HepG2 (cell line): ENCODE measurements around the gene CAPN6. TPM values are rescaled to one million over a fixed set of nuclear protein-coding genes. Genes with fewer than 3 reads are reported as not detected.
A peak's percentile ranks its signal among the peaks of the same experiment; 100 is the strongest.

Source experiments
- ATAC-seq: fragments of 200-7000 bp; cut with Tn5 transposase; 3 replicates; pipeline ENCODE4 v1.9.1; 2020; ENCODE audit warnings: mild to moderate bottlenecking, moderate library complexity
- BruUV-seq: library from RNA; stranded (reverse); fragments of 400-500 nt; replicated peaks from 2 replicates; lab custom pipeline; 2021; lab: Mats Ljungman, UMichigan
- CTCF ChIA-PET: fragments of 300-600 bp; formaldehyde crosslinking; extraction: SDS; loops from one replicate; lab custom pipeline; 2021; ENCODE audit warnings: low total read pairs, inconsistent platforms, low intra/inter-chr PET ratio; lab: Yijun Ruan, JAX
- POLR2A ChIA-PET: fragments of 350-600 bp; sonication (Branson Sonifier 250); formaldehyde crosslinking; loops from one replicate; lab custom pipeline; 2020; ENCODE audit warnings: antibody characterized with exemption, inconsistent platforms; lab: Yijun Ruan, JAX
- DNase-seq: peaks from one replicate; pipeline ENCODE4 v3.0.0-alpha.2; 2015; ENCODE audit warnings: low spot score
- FAIRE-seq: peaks from 3 replicates; lab custom pipeline; 2011; peaks lifted over from hg19 to GRCh38; lab: Jason Lieb, UNC
- H2AFZ ChIP-seq: one replicate; pipeline ENCODE4 v1.6.1; 2011; ENCODE audit warnings: low read length, inconsistent platforms
- H3K27ac ChIP-seq: fragments of 300-600 bp; 3 replicates; pipeline ENCODE4 v1.8.0; 2011; ENCODE audit warnings: mixed run types, mild to moderate bottlenecking, mixed read lengths, low read length, inconsistent platforms; ENCODE audit not compliant: insufficient read depth; ENCODE audit errors: extremely low read length
- H3K27me3 ChIP-seq, 2 experiments: fragments of 200-600 bp in 1 of 2; 2 replicates in 1 of 2; 3 replicates in 1 of 2; pipeline versions ENCODE4 v1.6.0 to v1.8.0; 2011; ENCODE audit warnings: low read length in 2 of 2, mild to moderate bottlenecking in 2 of 2, moderate library complexity in 2 of 2, inconsistent platforms in 1 of 2; ENCODE audit not compliant: insufficient read depth in 2 of 2, control insufficient read depth in 1 of 2
- H3K36me3 ChIP-seq, 2 experiments: fragments of 200-600 bp in 1 of 2; replicated peaks in 1 of 2; 2 replicates in 1 of 2; 3 replicates in 1 of 2; pipeline versions ENCODE4 v1.5.1 to v1.8.0; 2011; ENCODE audit warnings: low read length in 2 of 2, inconsistent platforms in 1 of 2; ENCODE audit not compliant: insufficient read depth in 2 of 2, control insufficient read depth in 1 of 2
- H3K4me1 ChIP-seq: 2 replicates; pipeline ENCODE4 v1.5.1; 2012; ENCODE audit warnings: low read length, inconsistent platforms; ENCODE audit not compliant: insufficient read depth
- H3K4me2 ChIP-seq: 2 replicates; pipeline ENCODE4 v1.6.0; 2011; ENCODE audit warnings: low read depth, low read length, inconsistent platforms
- H3K4me3 ChIP-seq, 3 experiments: fragments of 200-600 bp in 1 of 3; sonication (generic), shearing (Covaris generic) in 1 of 3; replicated peaks in 1 of 3; 2 replicates each; pipeline ENCODE4 v1.5.1; 2011 to 2016; ENCODE audit warnings: low read length in 3 of 3, inconsistent platforms in 2 of 3, low read depth in 2 of 3, mild to moderate bottlenecking in 2 of 3, control low read depth in 1 of 3, mixed read lengths in 1 of 3; ENCODE audit not compliant: insufficient read depth in 1 of 3
- H3K79me2 ChIP-seq: one replicate; pipeline ENCODE4 v1.6.1; 2011; ENCODE audit warnings: low read length, inconsistent platforms; ENCODE audit not compliant: insufficient read depth
- H3K9ac ChIP-seq: 2 replicates; pipeline ENCODE4 v1.6.0; 2011; ENCODE audit warnings: mild to moderate bottlenecking, low read depth, low read length, inconsistent platforms; ENCODE audit not compliant: insufficient read depth
- H3K9me3 ChIP-seq: 2 replicates; pipeline ENCODE4 v1.5.1; 2012; ENCODE audit warnings: mild to moderate bottlenecking, low read length
- H4K20me1 ChIP-seq: 2 replicates; pipeline ENCODE4 v1.6.0; 2011; ENCODE audit warnings: inconsistent platforms, mild to moderate bottlenecking, low read length, moderate library complexity; ENCODE audit not compliant: insufficient read depth
- EED ChIP-seq: sonication (generic); formaldehyde crosslinking; IDR thresholded peaks from 2 replicates; pipeline ENCODE4 v1.5.0; 2020; ENCODE audit warnings: mild to moderate bottlenecking, missing genetic modification reagents
- KAT7 ChIP-seq: IDR thresholded peaks from 2 replicates; pipeline ENCODE4 v1.6.1; 2018; ENCODE audit warnings: borderline replicate concordance, missing compliant biosample characterization
- KMT2A ChIP-seq: sonication (generic); formaldehyde crosslinking; IDR thresholded peaks from 2 replicates; pipeline ENCODE4 v1.4.0; 2020; ENCODE audit warnings: missing genetic modification reagents
- MYC ChIP-seq: sonication (generic); formaldehyde crosslinking; IDR thresholded peaks from 2 replicates; pipeline ENCODE4 v1.9.0; 2021; ENCODE audit warnings: missing genetic modification reagents, borderline replicate concordance
- RFX5 ChIP-seq: IDR thresholded peaks from 2 replicates; pipeline ENCODE4 v1.6.1; 2011; ENCODE audit warnings: low read depth, low read length, improper control_type of control experiment
- SRF ChIP-seq: IDR thresholded peaks from 2 replicates; pipeline ENCODE4 v1.6.1; 2011; ENCODE audit warnings: mild to moderate bottlenecking, low read depth, low read length, moderate library complexity
- ZFAT ChIP-seq: sonication (generic); formaldehyde crosslinking; conservative IDR thresholded peaks from 2 replicates; pipeline ENCODE4 v1.8.1; 2023; ENCODE audit warnings: missing genetic modification reagents, inconsistent platforms
- ZNF34 ChIP-seq: sonication (generic); formaldehyde crosslinking; IDR thresholded peaks from 2 replicates; pipeline ENCODE4 v1.4.0; 2020; ENCODE audit warnings: mild to moderate bottlenecking, missing genetic modification reagents, borderline replicate concordance
- ZNF468 ChIP-seq: sonication (generic); formaldehyde crosslinking; IDR thresholded peaks from 2 replicates; pipeline ENCODE4 v1.8.0; 2022; ENCODE audit warnings: mild to moderate bottlenecking, moderate library complexity, missing genetic modification reagents
- ZNF484 ChIP-seq: sonication (generic); formaldehyde crosslinking; IDR thresholded peaks from 2 replicates; pipeline ENCODE4 v1.5.1; 2020; ENCODE audit warnings: mild to moderate bottlenecking, low read depth, missing genetic modification reagents, borderline replicate concordance
- ZNF768 ChIP-seq: sonication (generic); formaldehyde crosslinking; IDR thresholded peaks from 2 replicates; pipeline ENCODE4 v1.4.0; 2020; ENCODE audit warnings: missing genetic modification reagents
- WGBS: methylation state at CpG from one replicate; pipeline ENCODE4 v1.1.6; 2017; ENCODE audit warnings: low lambda C conversion rate; 5-methylcytosine and 5-hydroxymethylcytosine counted together
- in situ Hi-C: cut with HindIII; loops from 2 replicates; pipeline ENCODE4 v1.10.0; 2017; ENCODE audit warnings: low pct_unique_long_range_greater_than_20kb; ENCODE audit not compliant: extremely low pct_ligation_motif_present
- intact Hi-C: fragments of 100-400 bp; cut with micrococcal nuclease; formaldehyde crosslinking; loops from one replicate; pipeline ENCODE4 v1.10.0; 2022; ENCODE audit not compliant: unreplicated experiment
- polyA plus RNA-seq, 8 experiments: library from polyadenylated mRNA; depleted of rRNA in 3 of 8; stranded (reverse) in 7 of 8; unstranded in 1 of 8; fragments of >200 nt; fragmentation: Illumina TruSeq in 4 of 8; extraction: Trizol in 4 of 8; gene quantifications; 2 replicates each; pipeline versions ENCODE4 v1.2.1 to v1.2.3, GENCODE V29; 2011 to 2016; ENCODE audit warnings: low read depth in 4 of 8, missing spikeins in 1 of 8, mixed read lengths in 1 of 8; ENCODE audit not compliant: insufficient read depth in 1 of 8
- total RNA-seq, 5 experiments: library from RNA; depleted of rRNA; stranded (reverse); fragments of >200 nt; fragmentation: Illumina TruSeq; extraction: Trizol; gene quantifications; 2 replicates each; pipeline ENCODE4 v1.2.3, GENCODE V29; 2016; ENCODE audit warnings: low read depth in 1 of 5
- TF ChIP-seq, protein P1 (sequence below): sonication (generic); formaldehyde crosslinking; IDR thresholded peaks from 2 replicates; pipeline ENCODE4 v1.4.0; 2020; ENCODE audit warnings: missing genetic modification reagents
- TF ChIP-seq, protein P2 (sequence below): sonication (generic); formaldehyde crosslinking; IDR thresholded peaks from 2 replicates; pipeline ENCODE4 v1.8.1; 2022; ENCODE audit warnings: mild to moderate bottlenecking, missing genetic modification reagents
- TF ChIP-seq, protein P3 (sequence below): sonication (generic); formaldehyde crosslinking; IDR thresholded peaks from 2 replicates; pipeline ENCODE4 v1.8.0; 2022; ENCODE audit warnings: mild to moderate bottlenecking, missing genetic modification reagents
- TF ChIP-seq, protein P4 (sequence below): sonication (generic); formaldehyde crosslinking; conservative IDR thresholded peaks from 2 replicates; pipeline ENCODE4 v1.4.0; 2020; ENCODE audit warnings: missing genetic modification reagents

Gene CAPN6
- total and polyA plus RNA-seq, 2 of the 13 experiments (the other 11 are each of a cell fraction or from before 2014, with no cell fraction given) = not detected

DNA sequence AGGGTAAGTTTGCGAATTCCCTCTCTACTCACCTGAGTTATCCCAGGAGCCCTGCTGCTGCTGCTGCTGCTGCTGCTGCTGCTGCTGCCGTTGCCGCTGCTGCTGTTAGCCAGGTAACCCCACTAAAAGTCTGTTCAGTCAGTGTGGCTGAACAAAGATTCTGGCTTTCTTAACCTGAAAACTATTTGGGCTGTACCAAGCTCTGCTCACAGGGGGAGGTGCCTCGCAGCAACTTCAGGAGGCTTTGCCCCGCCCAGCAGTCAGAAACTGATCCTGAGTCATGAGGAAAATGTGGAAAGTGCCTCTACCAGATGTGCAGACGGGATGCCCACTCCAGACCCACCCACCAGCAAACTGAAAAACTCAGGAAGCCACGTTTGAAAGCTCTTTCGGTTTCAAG, at the start of gene CAPN6 (continued):
- TF ChIP-seq, protein P1, sequence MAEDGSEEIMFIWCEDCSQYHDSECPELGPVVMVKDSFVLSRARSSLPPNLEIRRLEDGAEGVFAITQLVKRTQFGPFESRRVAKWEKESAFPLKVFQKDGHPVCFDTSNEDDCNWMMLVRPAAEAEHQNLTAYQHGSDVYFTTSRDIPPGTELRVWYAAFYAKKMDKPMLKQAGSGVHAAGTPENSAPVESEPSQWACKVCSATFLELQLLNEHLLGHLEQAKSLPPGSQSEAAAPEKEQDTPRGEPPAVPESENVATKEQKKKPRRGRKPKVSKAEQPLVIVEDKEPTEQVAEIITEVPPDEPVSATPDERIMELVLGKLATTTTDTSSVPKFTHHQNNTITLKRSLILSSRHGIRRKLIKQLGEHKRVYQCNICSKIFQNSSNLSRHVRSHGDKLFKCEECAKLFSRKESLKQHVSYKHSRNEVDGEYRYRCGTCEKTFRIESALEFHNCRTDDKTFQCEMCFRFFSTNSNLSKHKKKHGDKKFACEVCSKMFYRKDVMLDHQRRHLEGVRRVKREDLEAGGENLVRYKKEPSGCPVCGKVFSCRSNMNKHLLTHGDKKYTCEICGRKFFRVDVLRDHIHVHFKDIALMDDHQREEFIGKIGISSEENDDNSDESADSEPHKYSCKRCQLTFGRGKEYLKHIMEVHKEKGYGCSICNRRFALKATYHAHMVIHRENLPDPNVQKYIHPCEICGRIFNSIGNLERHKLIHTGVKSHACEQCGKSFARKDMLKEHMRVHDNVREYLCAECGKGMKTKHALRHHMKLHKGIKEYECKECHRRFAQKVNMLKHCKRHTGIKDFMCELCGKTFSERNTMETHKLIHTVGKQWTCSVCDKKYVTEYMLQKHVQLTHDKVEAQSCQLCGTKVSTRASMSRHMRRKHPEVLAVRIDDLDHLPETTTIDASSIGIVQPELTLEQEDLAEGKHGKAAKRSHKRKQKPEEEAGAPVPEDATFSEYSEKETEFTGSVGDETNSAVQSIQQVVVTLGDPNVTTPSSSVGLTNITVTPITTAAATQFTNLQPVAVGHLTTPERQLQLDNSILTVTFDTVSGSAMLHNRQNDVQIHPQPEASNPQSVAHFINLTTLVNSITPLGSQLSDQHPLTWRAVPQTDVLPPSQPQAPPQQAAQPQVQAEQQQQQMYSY (CRISPR knock-in tag) = 0 out of 2 replicates have a peak, but pooled peaks have one; percentile 34

DNA sequence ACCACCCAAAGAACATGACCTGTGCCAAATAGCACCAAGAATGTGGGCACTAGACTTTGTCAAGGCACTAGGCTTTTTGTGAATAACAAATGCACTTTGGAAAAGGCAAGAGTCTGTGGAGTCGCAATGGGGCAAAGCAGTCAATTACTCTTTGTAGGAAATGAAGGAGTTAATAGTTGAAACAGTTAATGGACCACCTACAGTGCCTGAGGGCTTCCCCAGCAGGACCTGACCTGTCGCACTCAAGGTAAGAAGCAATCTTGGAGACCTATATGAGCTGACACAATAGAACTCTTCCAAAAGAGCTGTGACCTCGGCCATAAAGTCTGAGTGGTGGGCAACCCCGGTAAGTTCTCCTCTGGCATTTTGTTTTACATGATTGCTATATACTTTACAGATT, 49.2 kb upstream of the CAPN6 start:
- in situ Hi-C loops (no loop called here), intact Hi-C loops (no loop called here)
- H3K27ac ChIP-seq = no peak overlapping the region
- POLR2A ChIA-PET = no interaction called here
- H3K27me3 ChIP-seq = no peaks in the 10 kb centered on the region
- no peaks in the 10 kb centered on the region for H3K36me3 ChIP-seq
- TF ChIP-seq MYC = no peak
- TF ChIP-seq ZFAT (CRISPR knock-in tag) = no peak
- TF ChIP-seq ZNF768 (CRISPR knock-in tag) = no peak
- no peak for TF ChIP-seq EED (CRISPR knock-in tag)
- TF ChIP-seq, protein P2, sequence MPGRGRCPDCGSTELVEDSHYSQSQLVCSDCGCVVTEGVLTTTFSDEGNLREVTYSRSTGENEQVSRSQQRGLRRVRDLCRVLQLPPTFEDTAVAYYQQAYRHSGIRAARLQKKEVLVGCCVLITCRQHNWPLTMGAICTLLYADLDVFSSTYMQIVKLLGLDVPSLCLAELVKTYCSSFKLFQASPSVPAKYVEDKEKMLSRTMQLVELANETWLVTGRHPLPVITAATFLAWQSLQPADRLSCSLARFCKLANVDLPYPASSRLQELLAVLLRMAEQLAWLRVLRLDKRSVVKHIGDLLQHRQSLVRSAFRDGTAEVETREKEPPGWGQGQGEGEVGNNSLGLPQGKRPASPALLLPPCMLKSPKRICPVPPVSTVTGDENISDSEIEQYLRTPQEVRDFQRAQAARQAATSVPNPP (CRISPR knock-in tag) = no peak
- no peak for TF ChIP-seq RFX5
- TF ChIP-seq SRF = no peak
- no peak for TF ChIP-seq KAT7 (CRISPR knock-in tag)
- TF ChIP-seq, protein P3, sequence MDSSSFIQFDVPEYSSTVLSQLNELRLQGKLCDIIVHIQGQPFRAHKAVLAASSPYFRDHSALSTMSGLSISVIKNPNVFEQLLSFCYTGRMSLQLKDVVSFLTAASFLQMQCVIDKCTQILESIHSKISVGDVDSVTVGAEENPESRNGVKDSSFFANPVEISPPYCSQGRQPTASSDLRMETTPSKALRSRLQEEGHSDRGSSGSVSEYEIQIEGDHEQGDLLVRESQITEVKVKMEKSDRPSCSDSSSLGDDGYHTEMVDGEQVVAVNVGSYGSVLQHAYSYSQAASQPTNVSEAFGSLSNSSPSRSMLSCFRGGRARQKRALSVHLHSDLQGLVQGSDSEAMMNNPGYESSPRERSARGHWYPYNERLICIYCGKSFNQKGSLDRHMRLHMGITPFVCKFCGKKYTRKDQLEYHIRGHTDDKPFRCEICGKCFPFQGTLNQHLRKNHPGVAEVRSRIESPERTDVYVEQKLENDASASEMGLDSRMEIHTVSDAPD = no peak
- no peak for TF ChIP-seq KMT2A (CRISPR knock-in tag)
- no peak for TF ChIP-seq ZNF484 (CRISPR knock-in tag)
- TF ChIP-seq ZNF468 (CRISPR knock-in tag) = no peak
- TF ChIP-seq ZNF34 = no peak
- TF ChIP-seq, protein P4, sequence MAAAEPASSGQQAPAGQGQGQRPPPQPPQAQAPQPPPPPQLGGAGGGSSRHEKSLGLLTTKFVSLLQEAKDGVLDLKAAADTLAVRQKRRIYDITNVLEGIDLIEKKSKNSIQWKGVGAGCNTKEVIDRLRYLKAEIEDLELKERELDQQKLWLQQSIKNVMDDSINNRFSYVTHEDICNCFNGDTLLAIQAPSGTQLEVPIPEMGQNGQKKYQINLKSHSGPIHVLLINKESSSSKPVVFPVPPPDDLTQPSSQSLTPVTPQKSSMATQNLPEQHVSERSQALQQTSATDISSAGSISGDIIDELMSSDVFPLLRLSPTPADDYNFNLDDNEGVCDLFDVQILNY (CRISPR knock-in tag) = no peak
- CTCF ChIA-PET = no interaction called here
- no peak overlapping the region for H3K4me3 ChIP-seq
- H3K9ac ChIP-seq = no peak overlapping the region
- no peak overlapping the region for H3K4me2 ChIP-seq
- no peaks in the 10 kb centered on the region for H3K9me3 ChIP-seq
- no peaks in the 10 kb centered on the region for H3K79me2 ChIP-seq
- FAIRE-seq (no peak), ATAC-seq (no peak), DNase-seq (no peak)
- no peaks in the 10 kb centered on the region for H3K4me1 ChIP-seq
- 33% methylated on average over 1 of the region's 4 CpGs for WGBS
- no peaks in the 10 kb centered on the region for H4K20me1 ChIP-seq
- BruUV-seq = no TSS peak
- no peak overlapping the region for H2AFZ ChIP-seq
